Measurements from ENCODE around the gene ADAP1.

- TF ChIP-seq CTCF (IDR thresholded peaks at IDR 0.05): no peak
- no peak for TF ChIP-seq POLR2AphosphoS5 (IDR thresholded peaks at IDR 0.05)
- no peak for TF ChIP-seq EP300 (IDR thresholded peaks at IDR 0.05)
- no peak for TF ChIP-seq POLR2A (IDR thresholded peaks at IDR 0.05)
These were observed 60.2 kb downstream of the ADAP1 start for GRCh38 chr7:894164-894867.

Measured in sigmoid colon (tissue), 4 donors.